Neural progenitor cell (in vitro differentiated cells): ENCODE data around the gene PAK6.

ENCODE experiments used
- CTCF ChIP-seq: fragments of 200-600 bp; sonication (generic); IDR thresholded peaks from 2 replicates; pipeline ENCODE4 v1.5.1; 2017; ENCODE audit warnings: antibody characterized with exemption, mild to moderate bottlenecking
- EZH2phosphoT487 ChIP-seq: fragments of 200-600 bp; sonication (generic); IDR thresholded peaks from 2 replicates; pipeline ENCODE4 v1.6.1; 2017; ENCODE audit warnings: antibody characterized with exemption

GRCh38 chr15:40252438-40253166, 13.7 kb downstream of the PAK6 start:
- TF ChIP-seq CTCF = peak; percentile 10
- TF ChIP-seq EZH2phosphoT487 = peak; percentile 97
